H1 (cell line): ENCODE measurements around the gene DIP2B. TPM values are rescaled to one million over a fixed set of nuclear protein-coding genes. Genes with fewer than 3 reads are reported as not detected.

ENCODE experiments used
- CTCF ChIA-PET: fragments of 300-600 bp; sonication (Branson Sonifier 250); formaldehyde crosslinking; loops from one replicate; lab custom pipeline; 2021; ENCODE audit not compliant: partially characterized antibody; lab: Charles Lee
- POLR2A ChIA-PET: fragments of 300-600 bp; sonication (Branson Sonifier 250); formaldehyde crosslinking; loops from one replicate; lab custom pipeline; 2021; ENCODE audit warnings: inconsistent platforms; ENCODE audit not compliant: partially characterized antibody; lab: Charles Lee
- DNase-seq, 2 experiments: peaks; one replicate each; pipeline versions ENCODE4 v3.0.0 to v3.0.0-alpha.2; 2010 to 2022; ENCODE audit warnings: low spot score in 2 of 2, low read depth in 1 of 2, mixed read lengths in 1 of 2
- FAIRE-seq: peaks from 2 replicates; lab custom pipeline; 2011; peaks lifted over from hg19 to GRCh38; lab: Jason Lieb, UNC
- H2AFZ ChIP-seq: 2 replicates; pipeline ENCODE4 v1.8.1; 2012; ENCODE audit warnings: low read length, inconsistent platforms
- H2AK5ac ChIP-seq: 2 replicates; pipeline ENCODE4 v1.6.1; 2013; ENCODE audit warnings: low read depth, low read length
- H2BK120ac ChIP-seq: replicated peaks from 2 replicates; pipeline ENCODE3; 2013; ENCODE audit warnings: low read depth, low read length, inconsistent platforms
- H2BK12ac ChIP-seq: 2 replicates; pipeline ENCODE4 v1.6.1; 2013; ENCODE audit warnings: low read depth, low read length
- H2BK15ac ChIP-seq: 2 replicates; pipeline ENCODE4 v1.6.1; 2013; ENCODE audit warnings: low read length
- H2BK20ac ChIP-seq: 2 replicates; pipeline ENCODE4 v1.6.1; 2013; ENCODE audit warnings: low read length
- H2BK5ac ChIP-seq: 2 replicates; pipeline ENCODE4 v1.6.1; 2013; ENCODE audit warnings: low read depth, low read length
- H3K14ac ChIP-seq: 2 replicates; pipeline ENCODE4 v1.6.1; 2013; ENCODE audit warnings: inconsistent platforms; ENCODE audit not compliant: insufficient read length
- H3K18ac ChIP-seq: 2 replicates; pipeline ENCODE4 v1.6.1; 2013; ENCODE audit warnings: low read length; ENCODE audit errors: extremely low read depth
- H3K23ac ChIP-seq: 2 replicates; pipeline ENCODE4 v1.6.1; 2013; ENCODE audit warnings: inconsistent platforms; ENCODE audit not compliant: insufficient read length
- H3K23me2 ChIP-seq: 2 replicates; pipeline ENCODE4 v1.6.1; 2013; ENCODE audit warnings: low read depth, low read length
- H3K27ac ChIP-seq: 2 replicates; pipeline ENCODE4 v1.6.1; 2011; ENCODE audit warnings: low read depth, low read length, inconsistent platforms
- H3K27me3 ChIP-seq, 4 experiments: replicated peaks in 1 of 4; 1 replicate in 1 of 4; 2 replicates in 3 of 4; pipeline versions ENCODE4 v1.6.1 to v1.8.1; 2011 to 2013; ENCODE audit warnings: low read length in 3 of 4, mild to moderate bottlenecking in 3 of 4, inconsistent platforms in 2 of 4, mixed read lengths in 2 of 4, moderate library complexity in 1 of 4; ENCODE audit not compliant: control insufficient read depth in 3 of 4, insufficient read depth in 3 of 4; ENCODE audit errors: extremely low read depth in 1 of 4
- H3K36me3 ChIP-seq, 4 experiments: 2 replicates each; pipeline versions ENCODE4 v1.6.1 to v1.8.1; 2011 to 2013; ENCODE audit warnings: mild to moderate bottlenecking in 4 of 4, low read length in 3 of 4, moderate library complexity in 2 of 4, control low read depth in 1 of 4, inconsistent platforms in 1 of 4; ENCODE audit not compliant: insufficient read depth in 4 of 4, control insufficient read depth in 2 of 4
- H3K4ac ChIP-seq: replicated peaks from 2 replicates; pipeline ENCODE3; 2013; ENCODE audit warnings: low read length, low read depth, mixed read lengths, inconsistent platforms; ENCODE audit not compliant: insufficient read length
- H3K4me1 ChIP-seq, 4 experiments: replicated peaks in 1 of 4; 1 replicate in 1 of 4; 2 replicates in 3 of 4; pipeline versions ENCODE4 v1.6.1 to v1.8.1; 2011 to 2013; ENCODE audit warnings: low read length in 3 of 4, inconsistent platforms in 2 of 4, mixed read lengths in 1 of 4; ENCODE audit not compliant: insufficient read depth in 4 of 4, control insufficient read depth in 3 of 4
- H3K4me2 ChIP-seq, 2 experiments: 2 replicates each; pipeline versions ENCODE4 v1.6.1 to v1.8.1; 2011 to 2013; ENCODE audit warnings: low read depth in 2 of 2, low read length in 2 of 2, control low read depth in 1 of 2, inconsistent platforms in 1 of 2, mild to moderate bottlenecking in 1 of 2; ENCODE audit not compliant: insufficient read depth in 1 of 2
- H3K4me3 ChIP-seq, 4 experiments: fragments of 200-600, 300-600 bp in 1 of 4; sonication (generic), shearing (Covaris generic), sonication (Bioruptor Twin) in 1 of 4; 2 replicates each; pipeline versions ENCODE4 v1.5.1 to v1.8.1; 2011 to 2016; ENCODE audit warnings: low read length in 4 of 4, low read depth in 3 of 4, control low read depth in 2 of 4, inconsistent platforms in 2 of 4, mild to moderate bottlenecking in 2 of 4, mixed read lengths in 1 of 4, moderate library complexity in 1 of 4; ENCODE audit not compliant: insufficient read depth in 2 of 4; ENCODE audit errors: extremely low read depth in 1 of 4
- H3K56ac ChIP-seq: replicated peaks from 2 replicates; pipeline ENCODE3; 2013; ENCODE audit warnings: low read depth, mild to moderate bottlenecking, mixed read lengths, low read length, inconsistent platforms; ENCODE audit not compliant: insufficient read length
- H3K79me1 ChIP-seq: 2 replicates; pipeline ENCODE4 v1.6.1; 2013; ENCODE audit warnings: low read depth, low read length, control low read depth
- H3K79me2 ChIP-seq, 2 experiments: 2 replicates each; pipeline versions ENCODE4 v1.6.1 to v1.8.1; 2012 to 2013; ENCODE audit warnings: low read length in 2 of 2, mild to moderate bottlenecking in 2 of 2, inconsistent platforms in 1 of 2; ENCODE audit not compliant: insufficient read depth in 2 of 2, control insufficient read depth in 1 of 2
- H3K9ac ChIP-seq, 4 experiments: replicated peaks in 1 of 4; 1 replicate in 1 of 4; 2 replicates in 3 of 4; pipeline versions ENCODE4 v1.6.1 to v1.8.1; 2011 to 2013; ENCODE audit warnings: low read depth in 3 of 4, low read length in 3 of 4, control low read depth in 2 of 4, mild to moderate bottlenecking in 2 of 4, moderate library complexity in 2 of 4, inconsistent platforms in 1 of 4; ENCODE audit errors: extremely low read depth in 1 of 4
- H3K9me3 ChIP-seq, 2 experiments: 2 replicates each; pipeline versions ENCODE4 v1.6.1 to v1.8.1; 2012 to 2013; ENCODE audit warnings: mild to moderate bottlenecking in 2 of 2, moderate library complexity in 2 of 2, control low read depth in 1 of 2, inconsistent platforms in 1 of 2, low read depth in 1 of 2, low read length in 1 of 2, mixed read lengths in 1 of 2; ENCODE audit not compliant: insufficient read depth in 2 of 2
- H4K20me1 ChIP-seq, 2 experiments: replicated peaks in 1 of 2; 2 replicates each; pipeline versions ENCODE3 to v1.8.1; 2011 to 2013; ENCODE audit warnings: inconsistent platforms in 2 of 2, low read length in 2 of 2, mild to moderate bottlenecking in 1 of 2; ENCODE audit not compliant: insufficient read depth in 2 of 2, control insufficient read depth in 1 of 2
- H4K5ac ChIP-seq: 2 replicates; pipeline ENCODE4 v1.6.1; 2013; ENCODE audit warnings: low read length, low read depth, mixed read lengths, inconsistent platforms; ENCODE audit not compliant: insufficient read length
- H4K8ac ChIP-seq: 2 replicates; pipeline ENCODE4 v1.8.0; 2013; ENCODE audit warnings: mild to moderate bottlenecking, moderate library complexity, low read length, inconsistent platforms; ENCODE audit not compliant: insufficient read depth; ENCODE audit errors: extremely low read depth
- H4K91ac ChIP-seq: replicated peaks from 2 replicates; pipeline ENCODE3; 2013; ENCODE audit warnings: low read length, mixed read lengths, inconsistent platforms; ENCODE audit not compliant: insufficient read length
- CTBP2 ChIP-seq: IDR thresholded peaks from 2 replicates; pipeline ENCODE4 v1.7.0; 2011; ENCODE audit warnings: borderline replicate concordance, mild to moderate bottlenecking, moderate library complexity, mixed read lengths, low read length; ENCODE audit not compliant: insufficient read depth, insufficient read length
- EGR1 ChIP-seq: IDR thresholded peaks from 2 replicates; pipeline ENCODE4 v1.6.1; 2011; ENCODE audit warnings: low read depth, low read length, borderline replicate concordance
- HDAC6 ChIP-seq: IDR thresholded peaks from one replicate; pipeline ENCODE4 v1.7.1; 2012; ENCODE audit warnings: low read depth, mild to moderate bottlenecking, inconsistent platforms, low read length, moderate library complexity
- PHF8 ChIP-seq: fragments of 200-600 bp; sonication (generic); conservative IDR thresholded peaks from 2 replicates; pipeline ENCODE4 v1.7.1; 2012; ENCODE audit warnings: low read depth, mild to moderate bottlenecking, inconsistent platforms, low read length, moderate library complexity
- POU5F1 ChIP-seq: IDR thresholded peaks from 2 replicates; pipeline ENCODE4 v1.6.1; 2011; ENCODE audit warnings: low read depth, mild to moderate bottlenecking, low read length, moderate library complexity
- SRF ChIP-seq: IDR thresholded peaks from 2 replicates; pipeline ENCODE4 v1.6.1; 2011; ENCODE audit warnings: mild to moderate bottlenecking, low read depth, low read length, moderate library complexity
- USF2 ChIP-seq: IDR thresholded peaks from 2 replicates; pipeline ENCODE4 v1.6.1; 2011; ENCODE audit warnings: low read length, improper control_type of control experiment
- WGBS, 2 experiments: shearing (Covaris generic) in 1 of 2; methylation state at CpG; one replicate each; pipeline versions ENCODE4 v1.1.6 to v1.1.7; 2013 to 2015; ENCODE audit warnings: low lambda C conversion rate in 2 of 2, mixed read lengths in 2 of 2, inconsistent platforms in 1 of 2, low coverage in 1 of 2, missing lambda C conversion rate in 1 of 2; ENCODE audit not compliant: insufficient replicate concordance in 2 of 2, insufficient coverage in 1 of 2, insufficient read length in 1 of 2; ENCODE audit errors: extremely low coverage in 1 of 2, missing lambda C conversion rate in 1 of 2; 5-methylcytosine and 5-hydroxymethylcytosine counted together
- polyA plus RNA-seq, 7 experiments: library from polyadenylated mRNA; depleted of rRNA in 3 of 7; stranded (reverse) in 5 of 7; unstranded in 2 of 7; fragments of >200 nt in 5 of 7; fragments of 200-250 nt in 2 of 7; gene quantifications; 1 replicate in 5 of 7; 2 replicates in 1 of 7; 4 replicates in 1 of 7; pipeline versions ENCODE4 v1.2.1 to v1.2.3, GENCODE V29; 2011 to 2013; ENCODE audit warnings: missing spikeins in 2 of 7, mixed read lengths in 2 of 7
- total RNA-seq: library from RNA; stranded (reverse); fragmentation: NEBNext Ultra II Directional; extraction: Animal tissue kit (Norgen Biotek cat#: 25700); gene quantifications from 2 replicates; pipeline ENCODE4 v1.2.1, GENCODE V29; 2021
- TF ChIP-seq, protein P1 (sequence below), 3 experiments: IDR thresholded peaks; 1 replicate in 2 of 3; 2 replicates in 1 of 3; pipeline versions ENCODE4 v1.5.1 to v1.6.1; 2011; ENCODE audit warnings: low read length in 3 of 3, mild to moderate bottlenecking in 3 of 3, inconsistent platforms in 2 of 3, low read depth in 1 of 3, moderate library complexity in 1 of 3; ENCODE audit not compliant: insufficient read depth in 1 of 3; ENCODE audit errors: control extremely low read depth in 1 of 3

Gene DIP2B
- total and polyA plus RNA-seq, 2 of the 8 experiments (the other 6 are each of a cell fraction or from before 2014, with no cell fraction given) = 11.1 to 29.6 TPM

DNA sequence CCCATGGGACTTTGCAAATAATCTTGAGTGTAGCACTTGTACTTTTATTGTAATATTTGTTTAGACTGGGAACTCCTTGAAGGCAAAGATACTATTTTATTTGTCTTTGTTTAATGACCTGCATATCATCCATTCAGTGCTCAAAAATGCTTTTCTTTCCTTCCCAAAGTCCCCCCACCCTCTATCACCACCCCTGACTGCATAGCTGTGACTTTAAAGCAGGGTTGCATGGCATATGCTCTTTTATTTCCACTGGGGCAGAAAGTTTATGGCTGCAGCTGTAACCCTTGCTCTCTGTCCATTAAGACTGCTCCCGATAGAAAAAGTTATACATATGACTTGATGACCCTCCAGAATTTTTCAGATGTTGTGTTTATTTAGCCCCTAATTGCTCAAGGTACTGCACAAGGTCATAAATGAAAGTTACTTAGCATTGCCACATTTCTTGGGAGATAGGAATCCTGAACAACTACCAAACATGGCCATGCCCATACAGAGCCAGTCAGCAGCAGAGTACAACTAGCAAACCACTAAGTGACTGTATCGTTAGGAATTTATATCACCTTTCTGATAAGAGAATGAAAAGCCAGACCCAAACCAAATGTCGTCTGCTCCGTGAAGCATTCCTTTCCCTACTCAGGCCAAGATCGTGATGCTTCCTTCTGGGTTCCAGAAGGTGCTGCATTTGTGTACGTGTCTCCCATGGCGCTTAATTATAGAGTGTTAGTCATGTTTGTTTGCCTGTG lies 114.3 kb downstream of the DIP2B start:
- H3K79me2 ChIP-seq = peaks cover 0 to 72% of the 10 kb centered on the region in 2 experiments; a peak in 2 of 4 replicates
- POLR2A ChIA-PET = no interaction called here
- no peak overlapping the region for H3K4me2 ChIP-seq
- H3K79me1 ChIP-seq = peaks cover 3% of the 10 kb centered on the region; the same call in 1 of the 2 replicates
- H2AK5ac ChIP-seq = no peak overlapping the region
- FAIRE-seq (no peak), DNase-seq (no peak)
- H3K27me3 ChIP-seq = no peaks in the 10 kb centered on the region
- no peak overlapping the region for H4K91ac ChIP-seq
- peaks cover 6 to 31% (median 25%) of the 10 kb centered on the region in 4 experiments for H3K4me1 ChIP-seq
- H2BK15ac ChIP-seq = no peak overlapping the region; the same call in 1 of the 2 replicates
- no peak overlapping the region; the same call in 1 of the 2 replicates for H3K18ac ChIP-seq
- H4K5ac ChIP-seq = no peak overlapping the region
- H3K9me3 ChIP-seq = no peaks in the 10 kb centered on the region
- no peak overlapping the region for H2BK120ac ChIP-seq
- H3K56ac ChIP-seq = no peak overlapping the region
- H3K4ac ChIP-seq = no peak overlapping the region
- H2BK20ac ChIP-seq = no peak overlapping the region; the same call in none of the 2 replicates
- no peaks in the 10 kb centered on the region; the same call in 1 of the 2 replicates for H3K23me2 ChIP-seq
- H2AFZ ChIP-seq = no peak overlapping the region
- H4K20me1 ChIP-seq = no peaks in the 10 kb centered on the region
- H2BK12ac ChIP-seq = 0 out of 2 replicates have a peak overlapping the region, but pooled peaks have one; percentile 65
- H3K36me3 ChIP-seq = no peaks in the 10 kb centered on the region
- H3K9ac ChIP-seq = no peak overlapping the region
- peak overlapping the region; percentile 36; the same call in 1 of the 2 replicates for H2BK5ac ChIP-seq
- CTCF ChIA-PET = interaction anchor here (0.6 to 1.4 kb wide), 3 partner anchors 9 to 272 kb away, joined by 3 read pairs; no protein-coding TSS in a partner anchor
- H3K23ac ChIP-seq = no peak overlapping the region
- H3K27ac ChIP-seq = no peak overlapping the region
- no peak overlapping the region for H3K14ac ChIP-seq
- 89% methylated on average over 7 of the region's 7 CpGs; no CpG with 5 or more reads in 1 of the 2 experiments for WGBS, 2 experiments
- no peak overlapping the region for H4K8ac ChIP-seq
- no peak overlapping the region for H3K4me3 ChIP-seq
- TF ChIP-seq PHF8 (no peak), EGR1 (no peak), HDAC6 (no peak), SRF (no peak), USF2 (no peak), CTBP2 (no peak), POU5F1 (no peak)
- TF ChIP-seq, protein P1, sequence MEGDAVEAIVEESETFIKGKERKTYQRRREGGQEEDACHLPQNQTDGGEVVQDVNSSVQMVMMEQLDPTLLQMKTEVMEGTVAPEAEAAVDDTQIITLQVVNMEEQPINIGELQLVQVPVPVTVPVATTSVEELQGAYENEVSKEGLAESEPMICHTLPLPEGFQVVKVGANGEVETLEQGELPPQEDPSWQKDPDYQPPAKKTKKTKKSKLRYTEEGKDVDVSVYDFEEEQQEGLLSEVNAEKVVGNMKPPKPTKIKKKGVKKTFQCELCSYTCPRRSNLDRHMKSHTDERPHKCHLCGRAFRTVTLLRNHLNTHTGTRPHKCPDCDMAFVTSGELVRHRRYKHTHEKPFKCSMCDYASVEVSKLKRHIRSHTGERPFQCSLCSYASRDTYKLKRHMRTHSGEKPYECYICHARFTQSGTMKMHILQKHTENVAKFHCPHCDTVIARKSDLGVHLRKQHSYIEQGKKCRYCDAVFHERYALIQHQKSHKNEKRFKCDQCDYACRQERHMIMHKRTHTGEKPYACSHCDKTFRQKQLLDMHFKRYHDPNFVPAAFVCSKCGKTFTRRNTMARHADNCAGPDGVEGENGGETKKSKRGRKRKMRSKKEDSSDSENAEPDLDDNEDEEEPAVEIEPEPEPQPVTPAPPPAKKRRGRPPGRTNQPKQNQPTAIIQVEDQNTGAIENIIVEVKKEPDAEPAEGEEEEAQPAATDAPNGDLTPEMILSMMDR (IDR thresholded peaks at IDR 0.05; ENCODE audit: control extremely low read depth in 1 of 3, insufficient read depth in 1 of 3, low read depth in 1 of 3, low read length in 3 of 3) = no peak
